ENCODE measurements around the gene OR7A17. TPM values are rescaled to one million over a fixed set of nuclear protein-coding genes. Genes with fewer than 3 reads are reported as not detected.

OR7A17 gene
- total RNA-seq (2014; rRNA removed; shearing (Covaris generic)) (not detected in 2 replicates), polyA plus RNA-seq (2016; fragmentation: Nextera tagmentation; extraction: Ambion mirVana) (not detected in 2 replicates)
- long read RNA-seq = 0 reads

DNA sequence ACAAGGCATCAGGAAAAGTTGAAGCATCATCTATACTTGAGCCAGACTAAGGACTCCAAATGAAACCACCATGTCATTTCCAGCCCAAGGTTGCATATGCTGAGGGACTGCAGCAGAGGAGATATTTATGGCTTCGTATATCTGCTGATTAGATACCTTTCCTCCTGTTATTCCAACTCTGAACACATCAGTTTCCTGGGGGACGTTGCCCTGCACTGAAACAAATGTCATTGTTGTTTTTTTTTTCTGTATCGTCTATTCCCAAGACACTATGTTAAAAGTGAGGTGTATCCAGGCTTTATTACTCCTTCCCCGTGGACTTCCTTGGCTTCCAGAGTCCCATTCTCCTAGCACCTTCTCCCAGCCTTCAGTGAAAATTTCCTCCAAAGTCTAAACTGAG, at the start of gene OR7A17:
TSS of gene OR7A17 (minus strand) at position 101 of the 400 bp plus-strand sequence. CDS start 4,777 bp downstream, outside the sequence.
- Histone ChIP-seq H3K4me1 (ENCODE audit: insufficient read depth) (no peaks in the 10 kb centered on the region), H3K4me3 (no peak within 1 kb of the TSS), H3K4me2 (no peak within 1 kb of the TSS)

More for the DNA sequence above, at the start of gene OR7A17:
- Mint-ChIP-seq H3K27ac (no peak within 1 kb of the TSS), H3K4me3 (no peak within 1 kb of the TSS), H3K27me3 (ENCODE audit: insufficient read depth, low read depth, poor library complexity) (peaks cover 6% of the 10 kb centered on the region), H3K9me3 (peaks cover 83% of the 10 kb centered on the region), H3K4me1 (no peaks in the 10 kb centered on the region), H3K36me3 (ENCODE audit: low read depth) (no peaks in the 10 kb centered on the region)
- Histone ChIP-seq H3K9me2 (ENCODE audit: insufficient read depth) (no peaks in the 10 kb centered on the region), H2AFZ (no peak within 1 kb of the TSS), H4K20me1 (replicated peaks; ENCODE audit: insufficient read depth) (no peaks in the 10 kb centered on the region), H3K27ac (ENCODE audit: low read depth) (no peak within 1 kb of the TSS), H3K79me2 (replicated peaks; ENCODE audit: insufficient read depth) (no peaks in the 10 kb centered on the region), H3F3A (replicated peaks; ENCODE audit: low read depth) (no peaks in the 10 kb centered on the region), H3K36me3 (ENCODE audit: insufficient read depth) (no peaks in the 10 kb centered on the region), H3K27me3 (ENCODE audit: insufficient read depth) (no peaks in the 10 kb centered on the region)
- ATAC-seq (no peak), DNase-seq (ENCODE audit: low spot score) (no peak)
- TF ChIP-seq REST (IDR thresholded peaks at IDR 0.05; ENCODE audit: unreplicated experiment) (no peak), CTCF (conservative IDR thresholded peaks at IDR 0.05; ENCODE audit: low read depth in 2 of 2) (no peak), POLR2AphosphoS5 (IDR thresholded peaks at IDR 0.05; ENCODE audit: low read depth) (no peak), STAT1 (IDR thresholded peaks at IDR 0.05; ENCODE audit: unreplicated experiment) (no peak), NANOG (IDR thresholded peaks at IDR 0.05; ENCODE audit: borderline replicate concordance) (no peak)
